Skin of body (tissue), 2 donors: ENCODE data around the gene C20orf96. TPM values are rescaled to one million over a fixed set of nuclear protein-coding genes. Genes with fewer than 3 reads are reported as not detected.

Experiments used
- DNase-seq: peaks from one replicate; lab custom pipeline; 2025; lab: John Stamatoyannopoulos, UW
- total RNA-seq: library from RNA; depleted of rRNA; stranded (reverse); fragments of >200 nt; gene quantifications from one replicate; pipeline ENCODE4 v1.2.3, GENCODE V29; 2014

C20orf96 gene
- total RNA-seq, 1 donor from 2014 or later: 4.6 TPM

DNA sequence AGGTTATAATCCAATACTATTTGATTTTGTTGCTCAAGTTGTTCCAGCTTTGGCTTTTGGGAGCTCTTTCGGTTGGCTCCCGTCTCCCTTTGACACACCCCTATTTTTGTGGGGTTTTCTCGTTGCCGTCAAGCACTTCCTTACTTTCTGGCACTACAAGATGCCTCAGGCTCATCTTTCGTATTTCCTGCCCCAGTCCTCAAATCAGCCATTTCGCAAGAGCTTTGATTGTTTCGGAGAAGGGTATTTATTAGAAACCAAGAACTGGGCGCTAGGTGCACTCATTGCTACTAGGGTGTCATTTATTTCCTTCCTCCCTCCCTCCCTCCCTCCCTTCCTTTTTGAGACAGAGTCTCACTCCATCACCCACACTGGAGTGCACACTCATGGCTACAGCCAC is 21.5 kb upstream of the C20orf96 start:
- DNase-seq: no peak

DNA sequence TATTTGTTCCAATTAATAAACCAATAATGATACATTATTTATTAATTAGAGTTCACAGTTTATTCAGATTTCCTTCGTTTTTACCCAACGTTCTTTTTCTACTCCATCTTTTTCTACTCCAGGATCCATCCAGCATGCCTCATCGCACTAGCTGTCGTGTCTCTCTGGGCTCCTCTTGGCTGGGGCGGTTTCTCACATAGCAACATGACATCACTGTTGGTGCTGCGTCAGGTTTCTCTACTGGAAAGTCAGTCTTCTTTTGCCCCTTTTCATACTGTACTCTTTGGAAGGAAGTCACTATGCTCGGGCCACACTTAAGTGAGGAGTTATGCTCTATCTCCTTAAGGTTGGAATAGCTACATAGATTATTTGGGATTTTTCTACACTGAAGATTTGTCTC is 21.1 kb upstream of the C20orf96 start:
- no peak for DNase-seq

DNA sequence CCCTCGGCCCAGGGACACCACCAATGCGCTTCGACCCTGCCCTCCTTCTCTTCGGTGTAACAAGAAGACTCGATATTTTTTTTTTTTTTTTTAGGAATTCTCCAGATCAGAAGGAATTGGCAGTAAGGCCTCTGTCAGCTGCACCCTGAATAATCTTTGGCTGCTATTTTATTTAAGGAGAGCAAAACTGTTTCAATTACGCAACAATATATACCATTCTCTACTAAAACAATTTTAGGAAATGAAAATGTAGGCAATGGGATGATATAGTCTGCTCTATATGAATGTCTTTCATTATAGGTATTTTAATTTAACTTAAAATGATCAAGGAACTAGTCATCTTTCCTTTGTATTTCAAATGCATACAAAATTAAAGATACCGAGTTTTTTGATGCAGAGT is 20.1 kb upstream of the C20orf96 start:
- no peak for DNase-seq

DNA sequence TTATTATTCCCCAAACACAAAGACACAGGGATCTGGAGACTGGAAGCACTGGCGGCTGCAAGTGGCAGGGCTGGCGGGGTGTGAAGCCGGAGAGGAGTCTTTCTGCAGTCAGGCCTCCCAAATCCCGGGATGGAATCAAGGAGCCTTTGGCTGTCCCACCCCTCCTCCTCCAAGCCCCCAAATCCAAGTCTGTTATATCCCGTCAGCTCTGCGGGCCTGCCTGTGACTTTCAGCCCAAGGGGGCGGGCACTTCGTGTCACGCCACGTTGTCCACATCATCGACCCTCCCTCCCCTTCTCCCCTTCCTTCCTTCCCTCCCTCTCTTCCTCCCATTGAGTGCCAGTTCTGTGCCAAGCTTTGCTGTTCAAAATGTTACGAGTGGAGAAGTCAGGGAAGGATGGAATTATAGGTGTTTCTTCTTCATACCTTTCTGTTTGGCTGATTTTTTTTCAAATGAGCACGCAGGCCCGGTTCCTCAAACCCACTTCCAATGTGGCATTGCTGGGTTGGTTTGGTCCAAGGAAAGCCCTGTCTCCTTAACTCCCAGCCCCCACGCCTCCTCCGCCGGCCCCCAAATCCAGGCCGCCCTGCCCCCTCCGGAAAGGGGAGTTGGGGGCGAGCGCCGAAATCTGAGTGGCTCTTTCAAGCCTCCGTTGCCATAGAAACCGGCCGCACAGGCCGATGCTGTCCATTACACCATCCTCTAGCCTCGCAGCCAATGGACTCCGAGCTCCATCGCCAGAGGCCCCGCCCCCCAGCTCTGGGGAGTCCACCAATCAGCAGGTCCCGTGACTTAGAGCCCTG is 19.5 kb upstream of the C20orf96 start:
- DNase-seq: peak; percentile 100

- peak; percentile 79 for DNase-seq
Observed at GRCh38 chr20:309306-309840, 18.8 kb upstream of the C20orf96 start.

- no peak for DNase-seq
Observed at GRCh38 chr20:308427-309038, 18.0 kb upstream of the C20orf96 start.

DNA sequence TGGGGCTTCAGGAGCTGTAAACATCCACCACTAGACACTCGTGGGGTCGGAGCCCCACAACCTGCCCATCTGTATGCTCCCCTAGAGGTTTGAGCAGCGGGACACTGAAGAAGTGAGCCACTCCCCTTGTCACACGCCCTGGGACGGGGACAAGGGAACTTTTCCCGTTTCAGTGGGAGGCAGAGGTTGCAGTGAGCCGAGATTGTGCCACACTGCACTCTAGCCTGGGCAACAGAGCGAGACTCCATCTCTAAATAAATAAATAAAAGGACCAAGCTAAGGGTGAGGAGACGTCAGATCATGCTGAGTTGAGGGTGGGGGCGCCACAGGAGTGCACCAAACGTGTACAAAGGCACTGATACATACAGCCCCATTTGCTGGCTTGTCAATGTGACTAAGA is 15.2 kb upstream of the C20orf96 start:
- DNase-seq: no peak

- no peak for DNase-seq
Observed at GRCh38 chr20:301886-302848, 11.6 kb upstream of the C20orf96 start.

DNA sequence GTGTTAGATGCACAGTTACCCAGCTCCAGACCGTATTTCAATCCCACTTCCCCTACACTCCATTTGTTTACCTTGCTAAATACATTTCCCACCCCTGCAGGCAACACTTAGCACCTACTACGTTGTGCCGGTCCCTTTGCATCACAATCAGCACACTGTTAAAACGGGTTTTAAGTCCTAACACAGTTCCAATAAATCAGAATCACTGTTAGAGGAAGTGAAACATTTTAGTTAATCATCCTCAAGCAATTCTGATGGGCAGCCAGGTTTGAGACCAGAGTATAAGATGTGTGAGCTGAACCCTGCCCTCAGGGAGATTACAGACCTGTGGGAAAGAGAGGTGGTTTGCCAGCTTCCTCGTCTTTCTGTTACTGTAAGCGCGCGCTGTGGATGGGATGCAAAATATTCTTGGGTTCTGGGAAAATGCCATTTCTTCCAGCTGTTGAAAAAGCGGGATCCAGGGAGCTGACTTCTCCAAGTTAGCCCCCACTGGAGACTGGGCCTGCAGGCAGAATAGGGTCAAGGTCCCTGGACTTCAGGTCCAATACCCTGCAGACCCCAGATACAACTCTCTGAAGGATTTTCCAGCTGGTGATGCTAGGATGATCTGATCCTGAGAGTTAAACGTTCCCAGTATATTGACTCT is 9.9 kb upstream of the C20orf96 start:
- no peak for DNase-seq

DNA sequence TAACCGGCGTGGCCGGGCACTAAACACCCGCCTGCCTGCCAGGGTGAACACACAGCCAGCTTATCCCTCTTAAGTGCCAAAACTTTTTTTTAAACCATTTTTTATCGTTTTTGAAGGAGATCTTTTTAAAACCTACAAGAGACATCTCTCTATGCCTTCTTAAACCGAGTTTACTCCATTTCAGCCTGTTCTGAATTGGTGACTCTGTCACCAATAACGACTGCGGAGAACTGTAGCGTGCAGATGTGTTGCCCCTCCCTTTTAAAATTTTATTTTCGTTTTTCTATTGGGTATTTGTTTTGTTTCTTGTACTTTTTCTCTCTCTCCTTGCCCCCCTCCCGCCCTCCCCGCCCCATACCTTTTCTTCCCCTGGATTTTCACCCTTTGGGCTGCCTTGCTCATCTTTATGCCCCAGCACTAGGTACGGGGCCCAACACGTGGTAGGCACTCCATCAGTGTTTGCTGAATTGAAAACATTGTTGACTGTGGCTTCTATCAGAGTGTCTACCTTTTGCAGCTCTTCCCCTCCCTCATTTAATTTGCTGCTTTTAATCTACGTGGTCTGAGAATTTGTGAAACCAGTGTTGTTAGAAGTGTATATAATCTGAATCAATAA is 8.3 kb upstream of the C20orf96 start:
- no peak for DNase-seq

DNA sequence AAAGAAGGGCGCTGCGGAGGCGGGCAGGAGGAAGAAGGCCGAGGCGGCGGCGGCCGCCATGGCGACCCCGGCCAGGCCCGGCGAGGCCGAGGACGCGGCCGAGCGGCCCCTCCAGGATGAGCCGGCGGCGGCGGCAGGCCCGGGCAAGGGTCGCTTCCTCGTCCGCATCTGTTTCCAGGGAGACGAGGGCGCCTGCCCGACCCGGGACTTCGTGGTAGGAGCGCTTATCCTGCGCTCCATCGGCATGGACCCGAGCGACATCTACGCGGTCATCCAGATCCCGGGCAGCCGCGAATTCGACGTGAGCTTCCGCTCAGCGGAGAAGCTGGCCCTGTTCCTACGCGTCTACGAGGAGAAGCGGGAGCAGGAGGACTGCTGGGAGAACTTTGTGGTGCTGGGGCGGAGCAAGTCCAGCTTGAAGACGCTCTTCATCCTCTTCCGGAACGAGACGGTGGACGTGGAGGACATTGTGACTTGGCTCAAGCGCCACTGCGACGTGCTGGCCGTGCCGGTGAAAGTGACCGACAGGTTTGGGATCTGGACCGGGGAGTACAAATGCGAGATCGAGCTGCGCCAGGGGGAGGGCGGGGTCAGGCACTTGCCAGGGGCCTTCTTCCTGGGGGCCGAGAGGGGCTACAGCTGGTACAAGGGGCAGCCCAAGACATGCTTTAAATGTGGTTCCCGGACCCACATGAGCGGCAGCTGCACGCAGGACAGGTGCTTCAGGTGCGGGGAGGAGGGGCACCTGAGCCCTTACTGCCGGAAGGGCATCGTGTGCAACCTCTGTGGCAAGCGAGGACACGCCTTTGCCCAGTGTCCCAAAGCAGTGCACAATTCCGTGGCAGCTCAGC is 7.6 kb upstream of the C20orf96 start:
- no peak for DNase-seq

DNA sequence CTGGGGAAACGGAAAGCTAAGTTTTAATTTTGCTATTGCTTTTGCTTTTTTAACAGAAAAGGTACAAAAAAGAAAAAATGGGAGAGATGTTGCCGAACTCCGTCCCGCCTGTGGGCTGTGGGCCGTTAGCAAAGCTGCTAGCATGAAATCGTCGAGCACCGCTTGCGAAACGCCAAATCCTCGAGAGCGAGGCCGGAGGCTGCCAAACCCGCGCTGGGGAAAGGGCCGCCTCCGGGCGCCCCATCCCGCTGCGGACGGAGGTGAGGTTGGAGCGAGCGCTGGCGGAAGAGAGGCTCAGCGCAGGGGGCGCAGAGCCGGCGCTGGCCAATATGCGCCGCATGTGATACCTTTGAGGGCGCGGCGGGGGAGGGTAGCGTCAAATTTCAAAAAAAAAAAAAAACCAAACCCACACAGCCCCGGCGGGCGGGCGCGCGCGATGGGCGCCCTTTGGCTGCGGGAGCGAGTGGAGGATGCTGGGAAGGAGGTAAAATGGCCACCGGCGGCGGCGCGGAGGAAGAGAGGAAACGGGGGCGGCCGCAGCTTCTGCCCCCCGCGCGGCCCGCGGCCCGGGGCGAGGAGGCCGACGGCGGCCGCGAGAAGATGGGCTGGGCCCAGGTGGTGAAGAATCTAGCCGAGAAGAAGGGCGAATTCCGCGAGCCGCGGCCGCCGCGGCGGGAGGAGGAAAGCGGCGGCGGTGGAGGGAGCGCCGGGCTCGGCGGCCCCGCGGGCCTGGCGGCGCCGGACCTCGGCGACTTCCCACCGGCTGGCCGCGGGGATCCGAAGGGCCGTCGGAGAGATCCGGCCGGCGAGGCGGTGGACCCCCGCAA is 6.8 kb upstream of the C20orf96 start, which contains the start of gene ZCCHC3:
Gene ZCCHC3 (plus strand): TSS at position 473 of the 827 bp plus-strand sequence. CDS start 17 bp downstream, at position 490.
- peak; percentile 95 for DNase-seq

GRCh38 chr20:295804-296203 is 5.3 kb upstream of the C20orf96 start:
- no peak for DNase-seq

DNA sequence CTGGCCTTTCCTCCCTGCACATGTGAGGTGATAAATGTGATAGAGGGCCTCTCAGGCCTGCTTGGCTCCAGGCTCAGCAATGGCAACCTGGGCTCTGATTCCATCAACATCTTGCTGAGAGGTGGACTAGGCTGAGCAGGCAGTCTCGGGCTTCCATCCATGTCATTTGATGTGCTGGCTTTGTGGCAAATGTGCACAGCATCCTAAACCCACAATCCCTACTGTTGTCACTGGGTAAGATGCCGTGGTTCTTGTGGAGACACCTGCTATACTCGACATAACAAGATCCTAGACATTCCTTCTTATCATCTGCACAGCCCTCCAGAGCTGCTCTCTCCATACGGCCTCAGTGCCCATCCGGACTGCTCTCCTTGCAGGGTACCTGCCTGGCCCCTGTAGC is 4.1 kb upstream of the C20orf96 start:
- no peak for DNase-seq

DNA sequence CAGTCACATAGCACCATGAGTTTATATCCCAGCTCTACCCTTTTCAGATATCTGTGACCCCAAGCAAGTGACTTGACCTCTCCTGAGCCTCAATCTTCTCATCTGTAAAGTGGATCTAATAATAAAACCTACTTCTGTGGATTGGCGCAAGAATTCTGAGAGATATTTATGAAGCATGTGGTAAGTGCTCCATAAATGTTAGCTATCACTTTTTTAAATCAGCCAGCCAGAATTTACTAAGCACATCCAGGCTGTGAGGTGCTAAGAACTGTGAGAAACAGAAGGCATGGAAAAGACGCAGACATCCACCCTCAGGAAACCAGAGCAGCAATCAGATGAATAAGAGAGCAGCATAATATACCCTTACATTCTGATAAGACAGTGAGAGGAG is 862 bp downstream of the C20orf96 start:
- no peak for DNase-seq

- no peak for DNase-seq
Observed at GRCh38 chr20:288956-289692, 1.4 kb downstream of the C20orf96 start.

DNA sequence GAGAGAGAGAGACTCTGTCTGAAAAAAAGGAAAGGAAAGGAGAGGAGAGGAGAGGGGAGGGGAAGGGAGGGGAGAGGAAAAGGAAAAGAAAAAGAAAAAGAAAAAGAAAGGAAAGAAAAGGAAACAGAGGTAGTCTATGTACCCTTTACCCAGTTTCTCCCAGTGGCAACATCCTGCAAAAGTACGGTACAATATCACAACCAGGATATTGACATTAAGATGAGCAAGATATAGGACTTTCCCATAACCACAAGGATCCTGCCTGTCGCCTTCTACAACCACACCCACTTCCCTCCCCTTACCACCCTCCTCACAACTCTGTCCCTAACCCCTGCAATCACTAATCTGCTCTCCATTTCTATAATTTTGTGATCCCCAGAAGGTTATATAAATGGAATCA is 4.0 kb downstream of the C20orf96 start:
- DNase-seq: no peak

DNA sequence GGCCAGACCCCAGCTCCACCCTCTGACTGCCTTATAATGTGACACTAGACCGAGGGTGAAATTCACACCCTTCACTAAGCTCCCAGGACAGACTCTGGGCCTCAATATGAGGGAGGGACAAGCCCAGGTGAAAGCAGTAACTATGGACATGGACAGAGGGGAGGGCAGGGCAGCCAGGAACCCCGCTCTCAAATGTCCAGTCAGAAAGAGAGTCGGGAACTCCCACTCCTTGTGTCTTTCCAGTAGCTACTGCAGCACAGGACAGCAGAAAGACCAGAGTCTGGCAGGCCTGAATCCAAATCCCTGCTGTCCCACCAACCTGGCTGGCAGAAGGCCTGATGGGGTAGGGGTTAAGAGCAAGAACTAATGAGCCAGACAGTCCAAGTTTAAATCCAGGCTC is 6.4 kb downstream of the C20orf96 start:
- no peak for DNase-seq
